ENCODE measurements around the gene NCKAP1.

- no peak for TF ChIP-seq CTCF (IDR thresholded peaks at IDR 0.05)
- TF ChIP-seq POLR2AphosphoS5 (IDR thresholded peaks at IDR 0.05), result no peak
- TF ChIP-seq EP300 (IDR thresholded peaks at IDR 0.05), result no peak
Measured at GRCh38 chr2:182863642-182864041, 174.6 kb downstream of the NCKAP1 start.
